Measurements from ENCODE around the gene TMEM127.
"Not testable (repeated sequence)": the region's sequence is repeated elsewhere in the genome, so short reads cannot be mapped to it uniquely, and the experiment has no call there.

TMEM127 gene
- total RNA-seq = 49.8 to 77.7 (median 73.1) reads per million in 3 experiments

GRCh38 chr2:96265840-96266679 lies at the start of gene TMEM127, which contains the start of gene CIAO1:
Gene TMEM127 (minus strand): TSS chr2:96265997. CDS start chr2:96265381, 616 bp downstream.
Gene CIAO1 (plus strand): TSS chr2:96266225. CDS start chr2:96266351, 126 bp downstream.
- peak; percentile 98 for DNase-seq

DNA sequence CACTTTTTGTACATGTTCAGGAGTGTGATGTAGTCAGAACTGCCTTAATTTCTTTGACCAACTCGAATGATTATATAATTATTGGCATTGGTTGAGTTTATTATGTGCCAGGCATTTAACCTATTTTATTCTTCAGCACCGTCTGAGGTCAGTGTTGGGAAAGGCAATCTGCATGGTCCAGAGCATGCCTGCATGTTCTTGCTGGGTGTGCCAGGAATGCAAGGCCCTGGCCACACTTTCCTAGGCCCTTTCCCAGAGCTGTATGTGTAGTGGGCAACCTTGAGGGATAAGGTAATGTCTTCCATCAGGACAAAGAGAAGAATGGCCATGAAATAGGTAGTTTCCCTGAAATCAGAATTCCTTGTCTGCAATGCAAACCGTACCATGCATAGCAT lies 49.2 kb upstream of the TMEM127 start:
- no peak for DNase-seq

- no peak for DNase-seq
Measured at GRCh38 chr2:96308248-96308647, 42.5 kb upstream of the TMEM127 start.

DNA sequence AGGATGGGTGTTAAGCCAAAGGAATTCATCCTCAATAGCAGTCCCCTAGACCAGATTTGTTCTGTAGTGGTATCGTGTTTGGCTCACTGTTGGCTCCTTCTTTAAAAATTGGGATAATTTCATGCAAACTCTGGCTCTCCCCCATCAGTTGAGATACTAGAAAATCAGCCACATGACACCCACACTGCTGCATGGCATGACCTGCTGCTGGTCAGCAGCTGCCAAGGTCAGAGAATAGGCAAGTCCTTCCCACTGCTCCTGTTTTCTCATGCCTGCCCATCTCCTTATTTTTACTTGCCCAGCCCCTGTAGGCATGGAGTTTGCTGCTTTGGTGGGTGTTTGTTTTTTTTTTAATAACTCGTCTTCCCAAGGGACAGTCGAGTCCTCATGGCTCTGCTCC lies 40.6 kb upstream of the TMEM127 start:
- no peak for DNase-seq

GRCh38 chr2:96305979-96306308 lies 40.1 kb upstream of the TMEM127 start:
- DNase-seq = no peak

- DNase-seq = peak; percentile 92
Measured at GRCh38 chr2:96305091-96305978, 39.5 kb upstream of the TMEM127 start, which contains the start of gene SNRNP200. Gene SNRNP200 (minus strand): TSS chr2:96305546. CDS start chr2:96305437, 109 bp downstream.

- no peak for DNase-seq
Measured at GRCh38 chr2:96304606-96305005, 38.8 kb upstream of the TMEM127 start.

DNA sequence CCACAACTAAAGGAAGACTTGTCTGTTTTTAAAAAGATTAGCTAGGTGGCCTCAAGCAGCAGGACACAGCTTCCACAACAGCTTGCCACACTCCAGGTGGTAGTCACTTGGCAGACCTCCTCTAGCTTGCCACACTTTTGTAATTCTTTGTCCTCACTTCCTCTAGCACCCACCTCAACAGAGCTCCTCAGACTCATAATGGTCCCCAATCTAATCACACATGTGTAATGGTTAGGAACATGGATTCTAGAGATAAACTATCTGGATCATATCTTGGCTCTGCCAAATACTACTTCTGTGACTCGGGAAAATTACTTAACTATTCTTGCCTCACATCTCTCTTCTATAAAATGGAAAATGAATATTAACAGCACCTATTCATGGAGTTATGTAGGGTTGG lies 36.1 kb upstream of the TMEM127 start:
- no peak for DNase-seq

GRCh38 chr2:96296925-96297324 lies 31.1 kb upstream of the TMEM127 start:
- no peak for DNase-seq

- DNase-seq = not testable (repeated sequence)
Measured at GRCh38 chr2:96294271-96294670, 28.5 kb upstream of the TMEM127 start.

DNA sequence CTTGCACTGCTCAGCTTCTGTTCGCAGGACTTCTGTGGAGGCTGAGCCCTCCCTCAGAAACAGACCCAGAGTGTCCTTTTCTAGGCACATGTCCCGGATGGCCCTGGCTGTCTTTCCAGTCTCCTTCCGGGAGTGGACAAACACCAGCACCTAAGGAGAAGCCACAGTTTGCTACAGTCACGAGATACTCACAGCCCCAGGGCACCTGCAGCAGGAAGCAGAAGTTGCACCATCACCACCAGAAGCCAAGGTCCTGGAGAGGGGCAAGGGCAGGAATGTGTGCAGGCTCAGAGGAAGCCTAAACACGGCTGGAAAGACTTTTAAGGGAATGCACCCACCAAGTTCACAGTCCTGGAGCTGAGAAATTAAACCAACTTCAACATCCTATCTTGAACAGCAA lies 26.0 kb upstream of the TMEM127 start:
- no peak for DNase-seq

GRCh38 chr2:96287273-96287856 lies 21.6 kb upstream of the TMEM127 start:
- DNase-seq = no peak

DNA sequence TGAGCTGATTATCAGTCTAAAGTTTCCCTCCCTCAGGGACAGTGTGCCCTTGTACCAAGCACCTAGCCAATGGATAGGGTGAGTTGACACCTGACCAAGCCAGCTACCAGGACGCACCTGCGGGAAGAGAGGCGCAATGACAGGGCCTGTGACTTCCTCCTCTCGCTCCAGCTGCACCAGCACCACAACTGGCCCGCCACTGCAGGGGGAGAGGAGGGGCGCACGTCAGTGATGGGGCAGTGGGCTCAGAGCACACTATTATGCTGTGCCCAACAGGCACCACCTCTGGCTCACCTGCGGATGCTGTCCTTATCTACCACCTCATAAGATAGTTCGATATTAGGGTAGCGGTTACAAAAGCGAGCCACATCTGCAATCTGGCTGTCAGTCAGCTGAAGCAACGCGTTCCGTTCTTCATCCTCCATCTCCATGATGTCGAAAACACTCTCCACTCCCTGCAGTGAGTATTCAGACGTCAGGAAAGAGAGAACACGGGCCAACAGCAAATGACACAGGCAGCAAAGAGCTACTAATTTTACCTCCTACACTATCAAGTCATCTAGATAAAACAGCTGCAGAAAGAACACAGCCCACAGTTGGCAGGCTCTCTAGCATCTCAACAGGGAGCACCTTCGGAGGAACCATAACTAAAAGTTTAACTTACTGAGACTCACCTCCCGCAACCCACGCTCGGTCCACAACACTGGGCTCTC lies 11.1 kb upstream of the TMEM127 start:
- DNase-seq = no peak

- DNase-seq = no peak
Measured at GRCh38 chr2:96274355-96275056, 8.7 kb upstream of the TMEM127 start.

DNA sequence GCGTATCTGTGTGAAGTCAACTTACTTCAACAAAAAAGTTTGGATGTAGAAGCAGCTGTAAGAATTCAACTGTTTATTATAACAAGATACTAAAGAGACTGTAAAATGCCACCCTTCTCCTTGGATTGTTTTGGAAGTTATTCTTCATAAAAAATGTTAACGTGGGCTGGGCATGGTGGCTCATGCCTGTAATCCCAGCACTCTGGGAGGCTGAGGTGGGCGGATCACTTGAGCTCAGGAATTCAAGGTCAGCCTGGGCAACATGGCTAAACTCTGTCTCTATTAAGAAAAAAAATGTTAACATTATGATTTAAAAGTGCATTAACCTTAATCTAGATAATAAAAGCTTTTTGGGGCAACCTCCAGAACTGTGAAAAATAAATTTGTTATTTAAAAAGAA lies 8.0 kb upstream of the TMEM127 start:
- DNase-seq = no peak

GRCh38 chr2:96271995-96272394 lies 6.2 kb upstream of the TMEM127 start:
- DNase-seq = no peak

DNA sequence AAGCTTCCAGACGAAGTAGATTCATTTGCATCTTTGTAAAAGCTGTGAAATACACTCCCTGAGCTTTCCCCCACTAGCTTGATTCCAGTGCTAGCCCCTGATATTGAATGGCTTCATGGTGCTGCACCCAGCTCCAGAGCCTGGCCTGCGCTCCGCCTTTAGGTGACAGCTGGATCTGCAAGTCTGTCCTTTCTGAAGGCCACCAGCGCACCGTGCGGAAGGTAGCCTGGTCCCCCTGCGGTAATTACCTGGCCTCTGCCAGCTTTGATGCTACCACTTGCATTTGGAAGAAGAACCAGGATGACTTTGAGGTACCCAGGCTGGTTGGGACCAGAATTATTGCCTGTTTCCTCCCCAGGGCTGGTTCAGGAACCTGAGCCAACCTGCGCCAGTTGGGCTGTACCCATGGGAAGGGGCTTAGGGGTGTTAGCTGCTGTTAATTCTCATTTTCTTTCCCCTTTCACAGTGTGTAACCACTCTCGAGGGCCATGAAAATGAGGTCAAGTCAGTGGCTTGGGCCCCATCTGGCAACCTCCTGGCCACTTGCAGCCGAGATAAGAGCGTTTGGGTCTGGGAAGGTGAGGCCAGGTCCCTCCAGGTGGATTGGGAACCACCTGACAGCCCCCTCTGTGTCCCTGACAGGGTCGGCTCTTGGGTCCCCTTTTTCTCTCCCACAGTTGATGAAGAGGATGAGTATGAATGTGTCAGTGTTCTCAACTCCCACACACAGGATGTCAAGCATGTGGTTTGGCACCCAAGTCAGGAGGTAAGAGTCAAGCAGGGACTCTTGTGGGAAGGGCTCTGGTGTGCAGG lies 1.6 kb upstream of the TMEM127 start:
- peak; percentile 29 for DNase-seq

- DNase-seq = peak; percentile 15
Measured at GRCh38 chr2:96265349-96265839, 403 bp downstream of the TMEM127 start.

- peak; percentile 16 for DNase-seq
Measured at GRCh38 chr2:96264656-96265348, 995 bp downstream of the TMEM127 start.

DNA sequence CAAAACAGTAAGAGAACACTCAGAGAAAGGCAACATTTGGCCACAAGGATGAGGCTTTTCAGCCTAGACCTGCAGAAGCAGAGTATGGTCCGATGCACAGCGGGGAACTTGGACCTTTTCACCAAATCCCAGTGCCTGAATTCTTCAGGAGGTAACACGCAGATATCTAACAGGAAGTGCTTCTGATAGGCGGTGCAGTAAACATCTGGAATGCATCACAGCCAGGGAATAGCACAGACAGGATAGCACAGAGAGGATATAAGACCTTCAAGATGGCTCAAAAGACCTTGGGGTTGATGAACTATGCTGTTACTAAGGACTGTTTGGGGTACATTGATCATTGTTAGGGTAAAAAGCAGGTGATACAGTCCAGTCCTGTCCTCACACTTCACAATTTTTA lies 1.7 kb downstream of the TMEM127 start:
- no peak for DNase-seq

Measured in central memory CD4-positive, alpha-beta T cell (primary cell).